CD4-positive, alpha-beta T cell treated with Interleukin-6 at 100 ng/mL for 8 hours (primary cell): ENCODE measurements around the gene HOXB13.

Experiments used
- DNase-seq: peaks from one replicate; pipeline ENCODE4 v3.0.0-alpha.2; 2020; ENCODE audit warnings: mixed read lengths, low spot score

Gene HOXB13

DNA sequence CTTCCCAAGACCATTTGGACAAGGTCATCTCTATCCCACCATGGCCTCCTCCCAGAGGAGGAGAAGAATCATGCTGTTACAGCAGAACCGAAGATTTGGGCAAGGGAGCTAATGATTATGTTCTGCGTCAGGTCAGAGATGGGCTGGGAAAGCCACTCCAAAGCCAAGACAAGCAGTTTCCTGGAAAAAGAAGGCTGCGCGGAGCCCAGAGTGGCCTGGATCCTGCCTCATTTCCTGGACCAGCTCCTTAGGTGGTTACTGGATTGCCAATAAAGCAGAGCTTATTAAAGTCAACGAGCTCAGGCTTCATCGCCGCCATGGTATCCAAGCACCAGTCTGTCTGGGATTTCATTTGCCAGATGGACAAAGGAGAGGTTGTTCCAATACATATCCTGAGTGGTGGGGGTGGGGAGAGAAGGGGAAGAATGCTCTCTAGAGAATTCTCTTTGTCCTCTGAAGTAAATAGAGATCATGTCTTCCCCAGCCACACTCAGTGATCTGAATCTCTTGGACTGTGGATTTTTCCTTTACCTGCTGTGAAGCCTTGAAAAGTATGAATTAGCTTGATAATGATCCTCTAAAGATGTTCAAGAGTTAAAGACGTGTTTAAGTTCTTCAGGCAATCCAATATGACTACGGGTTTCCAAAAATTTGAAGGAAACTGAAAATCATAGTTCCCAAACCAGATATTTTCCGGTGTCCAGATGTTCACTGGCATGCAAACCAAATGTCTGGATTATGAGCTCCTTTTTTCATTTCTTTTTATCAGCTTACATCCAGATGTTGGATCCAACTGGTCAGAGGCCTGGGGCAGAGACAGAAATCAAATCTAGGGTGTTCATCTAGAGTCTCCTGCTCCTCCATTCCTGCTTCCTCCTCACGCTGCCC lies 23.9 kb downstream of the HOXB13 start:
- DNase-seq, result no peak

DNA sequence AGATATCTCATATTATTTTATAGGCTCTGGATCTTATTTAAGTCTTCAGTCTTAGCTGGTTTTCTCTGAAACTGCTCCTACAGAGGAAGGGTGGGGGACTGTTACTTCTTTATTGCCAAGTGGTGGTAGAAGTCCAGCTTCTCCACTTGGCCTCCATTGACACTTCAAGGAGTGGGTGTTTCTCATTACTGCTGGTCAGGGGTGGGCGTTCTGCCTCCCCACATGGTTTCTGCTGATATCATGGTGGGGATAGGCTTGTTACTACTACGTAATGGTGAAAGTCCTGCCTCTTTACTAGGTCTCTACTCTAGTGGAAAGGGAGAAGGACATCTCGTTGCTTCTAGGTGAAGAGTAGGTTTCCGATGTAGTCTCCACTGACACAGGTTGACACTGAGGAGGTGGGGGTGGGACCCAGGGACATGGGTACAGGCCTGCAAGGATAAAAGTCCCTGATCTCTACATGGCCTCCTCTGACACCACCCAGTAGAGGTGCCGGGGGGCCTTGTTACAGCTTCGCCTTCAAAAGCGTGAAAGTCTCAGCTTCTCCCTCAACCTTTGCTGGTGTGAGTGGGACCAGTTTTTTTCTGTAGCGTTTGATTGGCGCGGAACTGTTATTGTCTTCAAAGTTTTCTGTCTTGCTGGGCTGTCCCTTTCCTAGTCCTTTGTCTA lies 26.6 kb downstream of the HOXB13 start:
- DNase-seq, result no peak

DNA sequence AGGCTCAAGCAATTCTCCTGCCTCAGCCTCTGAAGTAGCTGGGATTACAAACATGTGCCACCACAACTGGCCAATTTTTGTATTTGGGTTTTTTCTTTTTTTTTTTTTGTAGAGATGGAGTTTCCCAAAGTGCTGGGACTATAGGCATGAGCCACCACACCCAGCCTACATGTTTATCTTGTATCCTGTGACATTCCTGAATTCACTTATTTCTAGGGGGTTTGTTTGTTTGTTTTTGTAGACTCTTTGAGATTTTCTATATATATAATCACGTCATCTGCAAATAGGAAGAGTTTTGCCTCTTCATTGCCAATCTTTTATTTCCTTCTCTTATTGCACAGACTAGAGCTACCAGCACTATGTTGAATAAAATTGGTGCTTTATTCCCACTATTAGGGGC lies 35.4 kb downstream of the HOXB13 start:
- DNase-seq, result no peak

DNA sequence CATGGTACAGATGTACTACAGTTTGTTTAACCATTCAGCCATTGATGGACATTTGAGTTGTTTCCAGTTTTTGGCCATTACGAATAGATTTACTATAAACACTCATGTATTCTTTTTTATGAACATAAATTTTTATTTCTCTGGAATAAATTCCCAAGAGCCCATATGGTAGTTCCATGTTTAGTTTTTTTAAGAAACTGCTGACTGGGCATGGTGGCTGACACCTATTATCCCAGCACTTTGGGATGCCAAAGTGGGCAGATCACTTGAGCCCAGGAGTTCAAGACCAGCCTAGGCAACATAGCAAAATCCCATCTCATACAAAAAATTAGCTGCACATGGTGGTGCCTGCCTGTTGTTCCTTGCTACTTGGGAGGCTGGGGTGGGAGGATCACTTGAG lies 36.5 kb downstream of the HOXB13 start:
- DNase-seq, result no peak

DNA sequence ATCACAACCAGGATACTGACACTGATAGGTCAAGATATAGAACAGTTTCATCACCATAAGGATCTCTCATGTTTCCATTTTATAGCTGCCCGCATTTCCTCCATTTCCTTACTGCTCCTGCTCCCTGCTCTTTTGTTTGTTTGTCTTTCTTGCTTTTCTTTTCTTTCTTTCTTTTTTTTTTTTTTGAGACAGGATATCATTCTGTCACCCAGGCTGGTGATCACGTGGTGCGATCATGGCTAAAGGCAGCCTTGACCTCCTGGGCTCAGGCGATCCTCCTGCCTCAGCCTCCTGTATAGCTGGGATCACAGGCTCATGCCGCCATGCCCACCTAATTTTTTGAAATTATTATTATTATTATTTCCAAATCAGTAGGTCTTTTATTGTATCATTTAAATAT lies 37.9 kb downstream of the HOXB13 start:
- DNase-seq, result no peak

DNA sequence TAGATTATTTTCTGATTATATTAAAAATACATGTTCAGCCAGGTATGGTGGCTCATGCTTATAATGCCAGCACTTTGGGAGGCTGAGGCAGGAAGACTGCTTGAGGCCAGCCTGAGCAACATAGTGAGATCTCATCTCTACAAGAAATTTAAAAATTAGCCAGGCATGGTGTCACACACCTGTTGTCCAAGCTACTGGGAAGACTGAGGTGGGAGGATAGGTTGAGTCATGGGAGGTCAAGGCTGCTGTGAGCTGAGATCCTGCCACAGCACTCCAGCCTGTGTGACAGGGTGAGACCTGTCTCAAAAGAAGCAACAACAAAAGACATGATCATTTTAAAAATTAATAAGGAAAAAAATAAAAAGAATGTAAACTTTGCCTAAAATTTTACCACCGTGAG lies 46.9 kb downstream of the HOXB13 start:
- no peak for DNase-seq

DNA sequence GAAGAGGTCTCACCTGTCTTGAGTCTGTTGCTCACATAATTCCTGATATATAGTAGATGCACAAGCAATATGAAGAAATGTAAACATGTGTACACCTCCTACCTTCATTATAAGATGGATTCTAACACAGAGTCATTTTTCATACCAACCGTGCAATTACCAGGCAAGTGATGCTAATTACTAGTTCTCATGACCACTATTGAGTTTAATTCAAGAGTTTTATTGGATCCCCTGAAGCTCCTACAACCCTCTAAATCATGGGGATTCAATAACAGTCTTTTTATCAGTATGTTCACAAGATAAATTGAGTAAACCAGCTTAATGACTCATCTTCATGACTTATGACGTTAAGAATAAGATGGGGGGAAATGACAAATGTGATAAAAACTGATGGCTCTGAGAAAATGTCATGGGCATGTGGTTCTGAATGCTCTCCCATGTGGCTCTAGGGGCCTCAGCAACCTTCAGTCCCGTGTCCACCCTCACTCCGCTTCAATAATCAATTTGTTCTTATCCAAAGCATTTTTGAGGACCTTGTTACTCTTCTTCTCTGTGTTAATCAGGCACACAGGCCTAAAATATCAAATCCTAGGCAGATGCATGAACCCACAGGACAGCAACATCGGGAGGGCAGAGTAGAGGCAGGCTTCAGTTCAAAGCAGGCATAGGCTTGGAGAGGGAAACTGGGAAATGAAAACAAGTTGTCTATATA lies 49.0 kb downstream of the HOXB13 start:
- DNase-seq, result no peak

DNA sequence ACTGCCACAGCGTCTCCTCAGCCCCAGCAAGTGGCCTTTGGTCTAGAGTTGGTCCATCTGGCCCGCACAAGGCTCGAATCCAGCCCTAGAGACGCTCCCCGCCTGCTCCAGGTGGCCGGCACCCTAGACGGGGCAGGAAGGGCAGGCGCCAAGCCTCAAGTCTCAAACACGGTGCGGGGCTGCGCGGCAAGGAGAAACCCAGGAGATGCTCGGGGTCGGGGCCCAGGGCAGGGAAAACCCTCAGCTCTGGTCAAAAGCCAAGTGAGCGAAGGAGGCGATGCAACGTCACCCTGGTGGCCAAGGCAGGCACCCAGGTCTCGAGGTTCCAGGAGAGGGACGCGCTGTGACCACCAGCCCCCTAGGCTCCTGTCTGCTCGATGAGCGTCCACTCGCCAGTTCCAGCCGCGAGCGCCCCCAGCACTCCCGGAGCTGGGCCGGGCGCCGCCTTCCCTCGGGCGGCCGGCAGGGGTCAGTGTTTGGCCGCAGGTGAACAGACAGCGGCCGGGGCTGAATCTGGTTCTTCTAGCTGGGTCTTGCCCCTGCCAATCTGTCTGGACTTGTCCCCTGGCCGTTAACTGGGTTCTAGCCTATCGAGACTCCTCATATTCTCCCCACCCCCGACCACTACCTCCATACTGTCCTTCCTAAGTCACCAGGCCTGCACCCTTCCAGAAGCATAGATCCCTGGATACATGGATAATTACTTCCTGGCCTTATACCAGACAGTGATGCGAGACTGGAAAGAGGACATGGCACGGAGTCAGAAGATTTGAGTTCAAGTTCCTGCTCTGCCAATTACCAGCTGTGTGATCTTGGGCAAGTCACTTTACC lies 50.2 kb downstream of the HOXB13 start:
- DNase-seq, result peak; percentile 51

DNA sequence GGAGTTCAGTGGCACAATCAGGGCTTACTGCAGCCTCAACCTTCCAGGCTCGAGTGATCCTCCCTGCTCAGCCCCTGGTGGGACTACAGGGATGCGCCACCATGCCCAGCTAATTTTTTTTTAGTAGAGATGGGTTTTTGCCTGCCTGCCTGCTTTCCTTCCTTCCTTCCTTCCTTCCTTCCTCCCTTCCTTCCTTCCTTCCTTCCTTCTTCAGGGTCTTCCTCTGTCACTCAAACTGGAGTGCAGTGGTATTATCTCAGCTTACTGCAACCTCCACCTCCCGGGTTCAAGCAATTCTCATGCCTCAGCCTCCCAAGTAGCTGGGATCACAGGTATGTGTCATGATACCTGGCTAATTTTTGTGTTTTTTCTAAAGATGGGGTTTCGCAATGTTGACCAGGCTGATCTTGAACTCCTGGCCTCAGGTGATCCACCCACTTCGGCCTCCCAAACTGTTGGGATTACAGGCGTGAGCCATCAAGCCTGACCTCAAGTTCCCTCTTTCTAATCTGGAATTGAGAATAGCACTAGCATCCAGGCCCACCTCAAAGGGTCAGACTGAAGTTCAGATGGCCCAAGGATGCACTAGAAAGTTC lies 51.5 kb downstream of the HOXB13 start:
- no peak for DNase-seq
